NCI-H146 treated with DMSO at 0.1 percent for 48 hours (cell line): Measurements from ENCODE around the gene CARMIL1.
A peak's percentile ranks its signal among the peaks of the same experiment; 100 is the strongest.

Experiments used
- DNase-seq: peaks from one replicate; lab custom pipeline; 2025; ENCODE audit not compliant: unreplicated experiment; lab: John Stamatoyannopoulos, UW

CARMIL1 gene

GRCh38 chr6:25497383-25498040 is 218.3 kb downstream of the CARMIL1 start:
- DNase-seq = no peak

- no peak for DNase-seq
These were observed 219.3 kb downstream of the CARMIL1 start for GRCh38 chr6:25498505-25498904.

GRCh38 chr6:25499615-25500235 is 220.6 kb downstream of the CARMIL1 start:
- DNase-seq = no peak

- no peak for DNase-seq
These were observed 224.5 kb downstream of the CARMIL1 start for GRCh38 chr6:25503686-25504085.

- DNase-seq = peak; percentile 80
These were observed 225.5 kb downstream of the CARMIL1 start for GRCh38 chr6:25504661-25505060.

- no peak for DNase-seq
These were observed 226.8 kb downstream of the CARMIL1 start for GRCh38 chr6:25506020-25506419.

- DNase-seq = no peak
These were observed 228.9 kb downstream of the CARMIL1 start for GRCh38 chr6:25508051-25508450.

- no peak for DNase-seq
These were observed 232.2 kb downstream of the CARMIL1 start for GRCh38 chr6:25511376-25511775.

- DNase-seq = no peak
These were observed 233.4 kb downstream of the CARMIL1 start for GRCh38 chr6:25512560-25512959.

- DNase-seq = no peak
These were observed 240.7 kb downstream of the CARMIL1 start for GRCh38 chr6:25519856-25520255.

- DNase-seq = no peak
These were observed 245.4 kb downstream of the CARMIL1 start for GRCh38 chr6:25524542-25524941.

GRCh38 chr6:25525078-25525477 is 245.9 kb downstream of the CARMIL1 start:
- DNase-seq = no peak

- DNase-seq = no peak
These were observed 255.9 kb downstream of the CARMIL1 start for GRCh38 chr6:25534942-25535631.

- DNase-seq = no peak
These were observed 256.6 kb downstream of the CARMIL1 start for GRCh38 chr6:25535632-25536225.

- no peak for DNase-seq
These were observed 257.6 kb downstream of the CARMIL1 start for GRCh38 chr6:25536781-25537180.

GRCh38 chr6:25537349-25538018 is 258.3 kb downstream of the CARMIL1 start:
- no peak for DNase-seq

GRCh38 chr6:25541228-25541627 is 262.1 kb downstream of the CARMIL1 start:
- no peak for DNase-seq

GRCh38 chr6:25542984-25543910 is 264.1 kb downstream of the CARMIL1 start:
- DNase-seq = no peak

- DNase-seq = no peak
These were observed 265.7 kb downstream of the CARMIL1 start for GRCh38 chr6:25544833-25545232.

- DNase-seq = no peak
These were observed 268.6 kb downstream of the CARMIL1 start for GRCh38 chr6:25547797-25548196.
